ENCODE results near the gene GADL1.

GRCh38 chr3:30908456-30909037 is 14.1 kb upstream of the GADL1 start:
- TF ChIP-seq CTCF (IDR thresholded peaks at IDR 0.05) (no peak), POLR2A (IDR thresholded peaks at IDR 0.05) (no peak)
